ENCODE results near the gene SUPT20H.

Gene SUPT20H

GRCh38 chr13:36966404-36966803 is 93.1 kb downstream of the SUPT20H start:
- no peaks in the 10 kb centered on the region for H3K27me3 ChIP-seq (ENCODE audit: control insufficient read depth, insufficient read depth, low read length)
- peak overlapping the region; percentile 70 for H3K4me2 ChIP-seq (ENCODE audit: low read length)
- H3K9ac ChIP-seq (ENCODE audit: low read depth, low read length) = peak overlapping the region; percentile 62
- no peak overlapping the region for H3K4me3 ChIP-seq (ENCODE audit: low read length)
- peaks cover 16% of the 10 kb centered on the region for H3K4me1 ChIP-seq (ENCODE audit: control insufficient read depth, insufficient read depth, low read length)
- no peaks in the 10 kb centered on the region for H3K9me3 ChIP-seq (replicated peaks; ENCODE audit: low read length)
- H3K36me3 ChIP-seq (ENCODE audit: insufficient read depth, low read length) = peaks cover 40% of the 10 kb centered on the region

DNA sequence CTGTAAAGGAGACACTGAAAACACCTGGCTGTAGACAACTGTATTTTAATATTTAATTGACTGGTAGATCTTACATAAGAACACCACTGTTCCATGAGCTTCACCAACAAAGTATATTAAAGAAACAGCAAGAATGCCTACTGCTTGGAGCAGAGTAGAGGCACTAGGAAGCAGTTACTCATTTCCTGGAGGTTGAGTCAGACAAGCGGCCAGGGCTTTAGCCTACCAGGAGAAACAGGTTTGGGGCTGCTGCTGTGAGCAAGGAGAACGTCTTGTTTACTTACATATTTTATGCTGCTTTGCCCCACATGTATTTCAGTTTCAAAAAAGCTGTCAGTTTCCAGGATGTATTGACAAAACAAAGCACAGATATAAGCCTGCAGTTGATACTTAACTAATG is 93.7 kb downstream of the SUPT20H start:
- Histone ChIP-seq H3K9me3 (replicated peaks; ENCODE audit: low read length) (no peaks in the 10 kb centered on the region), H3K36me3 (ENCODE audit: insufficient read depth, low read length) (peaks cover 45% of the 10 kb centered on the region), H3K4me1 (ENCODE audit: control insufficient read depth, insufficient read depth, low read length) (peaks cover 16% of the 10 kb centered on the region), H3K4me3 (ENCODE audit: low read length) (no peak overlapping the region), H3K27me3 (ENCODE audit: control insufficient read depth, insufficient read depth, low read length) (no peaks in the 10 kb centered on the region), H3K4me2 (ENCODE audit: low read length) (peak overlapping the region; percentile 70), H3K9ac (ENCODE audit: low read depth, low read length) (peak overlapping the region; percentile 62)

DNA sequence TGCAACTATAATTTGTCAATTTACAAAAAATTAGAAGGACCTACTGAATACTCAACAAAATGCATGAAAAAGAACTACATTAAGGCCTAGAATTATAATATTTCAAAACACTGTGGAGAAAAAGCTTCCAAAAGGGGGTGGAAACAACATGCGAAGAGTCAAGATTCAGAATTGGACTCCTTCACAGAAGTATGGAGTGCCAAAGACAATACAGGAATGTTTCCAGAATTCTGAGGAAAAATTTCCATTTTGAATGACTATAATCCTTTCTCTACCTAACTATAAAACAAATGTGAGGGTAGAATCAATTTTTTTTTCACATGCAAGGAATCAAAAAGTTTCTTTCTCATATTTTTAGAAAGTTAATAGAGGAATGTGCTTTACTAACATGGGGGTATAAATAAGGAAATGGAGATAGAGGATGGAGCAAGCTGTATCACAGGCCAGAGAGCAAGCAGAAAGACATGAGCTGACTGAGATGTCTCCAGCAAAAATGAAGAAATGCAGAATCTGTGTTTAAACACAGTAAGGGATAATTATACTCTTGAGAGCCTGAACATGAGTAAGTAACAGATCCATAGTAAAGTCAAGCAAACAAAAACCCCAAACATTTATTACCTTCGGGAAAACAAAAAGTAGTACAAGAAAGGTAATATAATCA is 99.9 kb downstream of the SUPT20H start:
- H3K9ac ChIP-seq (ENCODE audit: low read depth, low read length) = no peak overlapping the region
- H3K27me3 ChIP-seq (ENCODE audit: control insufficient read depth, insufficient read depth, low read length) = no peaks in the 10 kb centered on the region
- peaks cover 36% of the 10 kb centered on the region for H3K36me3 ChIP-seq (ENCODE audit: insufficient read depth, low read length)
- H3K4me2 ChIP-seq (ENCODE audit: low read length) = no peak overlapping the region
- H3K4me3 ChIP-seq (ENCODE audit: low read length) = no peak overlapping the region
- H3K9me3 ChIP-seq (replicated peaks; ENCODE audit: low read length) = no peaks in the 10 kb centered on the region
- H3K4me1 ChIP-seq (ENCODE audit: control insufficient read depth, insufficient read depth, low read length) = peaks cover 5% of the 10 kb centered on the region
